Liver (tissue), 3 donors: Measurements from ENCODE around the gene GTF2IRD2.
"Not testable (repeated sequence)": the region's sequence is repeated elsewhere in the genome, so short reads cannot be mapped to it uniquely, and the experiment has no call there.

Experiments used
- TAF1 ChIP-seq: conservative IDR thresholded peaks from 2 replicates; pipeline ENCODE4 v1.6.1; 2016; ENCODE audit warnings: antibody characterized with exemption, mild to moderate bottlenecking
- YY1 ChIP-seq: IDR thresholded peaks from 2 replicates; pipeline ENCODE4 v1.6.1; 2016; ENCODE audit warnings: antibody characterized with exemption, mild to moderate bottlenecking
- TF ChIP-seq, protein P1 (sequence below): fragments of 150-350 bp; IDR thresholded peaks from 2 replicates; pipeline ENCODE4 v1.5.1; 2017; ENCODE audit warnings: improper control_type of control experiment, low read depth, low read length; ENCODE audit not compliant: missing input control
- donor health status: healthy.
- donor health status: healthy.

DNA sequence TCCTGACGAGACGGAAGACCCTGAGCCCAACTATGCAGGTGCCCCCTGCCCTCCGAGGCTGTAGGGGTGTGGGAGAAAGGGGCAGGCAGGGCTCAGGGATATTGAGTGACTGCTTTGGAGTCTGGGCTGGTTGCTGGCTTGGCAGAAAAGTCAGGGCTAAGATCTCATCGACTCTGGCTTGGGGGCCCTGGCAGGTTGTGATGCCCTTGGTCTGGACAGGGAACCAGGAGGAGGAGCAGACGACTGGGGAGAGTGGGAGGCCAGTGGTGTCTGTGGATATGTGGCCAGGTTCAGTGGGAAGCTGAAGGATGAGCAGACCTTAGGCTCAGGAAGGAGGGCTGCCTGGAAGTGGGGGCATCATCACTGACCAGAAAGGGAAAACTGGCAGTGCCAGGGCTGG, 67.8 kb downstream of the GTF2IRD2 start:
- not testable (repeated sequence) for TF ChIP-seq TAF1, YY1
- TF ChIP-seq, protein P1, sequence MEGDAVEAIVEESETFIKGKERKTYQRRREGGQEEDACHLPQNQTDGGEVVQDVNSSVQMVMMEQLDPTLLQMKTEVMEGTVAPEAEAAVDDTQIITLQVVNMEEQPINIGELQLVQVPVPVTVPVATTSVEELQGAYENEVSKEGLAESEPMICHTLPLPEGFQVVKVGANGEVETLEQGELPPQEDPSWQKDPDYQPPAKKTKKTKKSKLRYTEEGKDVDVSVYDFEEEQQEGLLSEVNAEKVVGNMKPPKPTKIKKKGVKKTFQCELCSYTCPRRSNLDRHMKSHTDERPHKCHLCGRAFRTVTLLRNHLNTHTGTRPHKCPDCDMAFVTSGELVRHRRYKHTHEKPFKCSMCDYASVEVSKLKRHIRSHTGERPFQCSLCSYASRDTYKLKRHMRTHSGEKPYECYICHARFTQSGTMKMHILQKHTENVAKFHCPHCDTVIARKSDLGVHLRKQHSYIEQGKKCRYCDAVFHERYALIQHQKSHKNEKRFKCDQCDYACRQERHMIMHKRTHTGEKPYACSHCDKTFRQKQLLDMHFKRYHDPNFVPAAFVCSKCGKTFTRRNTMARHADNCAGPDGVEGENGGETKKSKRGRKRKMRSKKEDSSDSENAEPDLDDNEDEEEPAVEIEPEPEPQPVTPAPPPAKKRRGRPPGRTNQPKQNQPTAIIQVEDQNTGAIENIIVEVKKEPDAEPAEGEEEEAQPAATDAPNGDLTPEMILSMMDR, result not testable (repeated sequence)
